ENCODE results near the gene ARSK.

DNA sequence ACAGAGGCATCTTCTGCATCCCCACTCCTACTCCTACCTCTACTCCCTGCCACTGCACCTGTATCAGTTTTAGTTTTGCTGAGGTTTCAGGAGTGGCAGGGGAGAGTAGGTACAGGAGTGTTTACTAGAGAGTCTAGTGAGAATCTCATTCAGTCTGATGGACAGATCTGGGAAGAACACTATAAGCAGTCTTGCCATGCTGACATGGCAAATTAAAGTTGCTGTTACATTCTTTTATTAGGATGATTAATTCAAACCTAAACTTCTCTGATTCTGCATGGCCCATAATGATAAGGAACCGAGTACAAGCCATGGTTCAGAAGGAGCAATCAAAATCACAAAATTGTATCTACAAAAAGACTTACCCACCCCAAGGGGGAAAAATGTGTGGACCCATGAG, 7.4 kb downstream of the ARSK start:
- TF ChIP-seq POLR2AphosphoS5 (IDR thresholded peaks at IDR 0.05): no peak
- TF ChIP-seq POLR2A (IDR thresholded peaks at IDR 0.05): no peak
- TF ChIP-seq, protein P1, sequence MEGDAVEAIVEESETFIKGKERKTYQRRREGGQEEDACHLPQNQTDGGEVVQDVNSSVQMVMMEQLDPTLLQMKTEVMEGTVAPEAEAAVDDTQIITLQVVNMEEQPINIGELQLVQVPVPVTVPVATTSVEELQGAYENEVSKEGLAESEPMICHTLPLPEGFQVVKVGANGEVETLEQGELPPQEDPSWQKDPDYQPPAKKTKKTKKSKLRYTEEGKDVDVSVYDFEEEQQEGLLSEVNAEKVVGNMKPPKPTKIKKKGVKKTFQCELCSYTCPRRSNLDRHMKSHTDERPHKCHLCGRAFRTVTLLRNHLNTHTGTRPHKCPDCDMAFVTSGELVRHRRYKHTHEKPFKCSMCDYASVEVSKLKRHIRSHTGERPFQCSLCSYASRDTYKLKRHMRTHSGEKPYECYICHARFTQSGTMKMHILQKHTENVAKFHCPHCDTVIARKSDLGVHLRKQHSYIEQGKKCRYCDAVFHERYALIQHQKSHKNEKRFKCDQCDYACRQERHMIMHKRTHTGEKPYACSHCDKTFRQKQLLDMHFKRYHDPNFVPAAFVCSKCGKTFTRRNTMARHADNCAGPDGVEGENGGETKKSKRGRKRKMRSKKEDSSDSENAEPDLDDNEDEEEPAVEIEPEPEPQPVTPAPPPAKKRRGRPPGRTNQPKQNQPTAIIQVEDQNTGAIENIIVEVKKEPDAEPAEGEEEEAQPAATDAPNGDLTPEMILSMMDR (IDR thresholded peaks at IDR 0.05): no peak
- no peak for TF ChIP-seq EP300 (IDR thresholded peaks at IDR 0.05)
